Upper lobe of left lung (tissue), 6 donors: ENCODE data around the gene CENPU. TPM values are rescaled to one million over a fixed set of nuclear protein-coding genes. Genes with fewer than 3 reads are reported as not detected.

Experiments
- ATAC-seq, 2 donors: fragments of 200-7000 bp; cut with Tn5 transposase; one replicate each; pipeline ENCODE4 v1.9.1; 2022; ENCODE audit warnings: mild to moderate bottlenecking in 2 of 2, moderate library complexity in 2 of 2; ENCODE audit not compliant: low FRiP score in 2 of 2
- DNase-seq, 2 donors: peaks; one replicate each; pipeline ENCODE4 v3.0.0-alpha.2; 2019 to 2020
- H3K27ac ChIP-seq, 4 donors: fragments of 200-600 bp; sonication (generic); one replicate each; pipeline ENCODE4 v1.5.1; 2016 to 2019
- H3K27me3 ChIP-seq, 4 donors: fragments of 200-600 bp; sonication (generic); one replicate each; pipeline ENCODE4 v1.5.1; 2017 to 2019
- H3K36me3 ChIP-seq, 4 donors: fragments of 200-600 bp; sonication (generic); one replicate each; pipeline ENCODE4 v1.5.1; 2016 to 2019
- H3K4me1 ChIP-seq, 4 donors: fragments of 200-600 bp; sonication (generic); one replicate each; pipeline ENCODE4 v1.5.1; 2018 to 2019
- H3K4me3 ChIP-seq, 4 donors: fragments of 200-600 bp; sonication (generic); one replicate each; pipeline ENCODE4 v1.5.1; 2017 to 2019; ENCODE audit warnings: mild to moderate bottlenecking in 2 of 4, moderate library complexity in 1 of 4
- H3K9me3 ChIP-seq, 4 donors: fragments of 200-600 bp; sonication (generic); one replicate each; pipeline ENCODE4 v1.5.1; 2018 to 2019
- EP300 ChIP-seq, 4 donors: sonication (generic); formaldehyde crosslinking; IDR thresholded peaks; one replicate each; pipeline ENCODE4 v1.5.1; 2017; ENCODE audit warnings: antibody characterized with exemption in 4 of 4, control low read depth in 2 of 4
- POLR2A ChIP-seq, 4 donors: fragments of 450-650 bp; IDR thresholded peaks; one replicate each; pipeline ENCODE4 v1.5.1; 2016 to 2017; ENCODE audit warnings: antibody characterized with exemption in 4 of 4, mild to moderate bottlenecking in 2 of 4
- POLR2AphosphoS5 ChIP-seq, 2 donors: sonication (generic); formaldehyde crosslinking; IDR thresholded peaks; one replicate each; pipeline ENCODE4 v1.5.1; 2017; ENCODE audit warnings: antibody characterized with exemption in 2 of 2
- WGBS, 2 donors: methylation state at CpG; one replicate each; pipeline ENCODE4 v1.1.5; 2017 to 2018; 5-methylcytosine and 5-hydroxymethylcytosine counted together
- total RNA-seq, 6 donors: library from RNA; depleted of rRNA in 4 of 6; stranded (reverse); fragments of >200 nt in 4 of 6; gene quantifications; one replicate each; pipeline versions ENCODE4 v1.1.0 to v1.2.1, GENCODE V29; 2016 to 2021
- TF ChIP-seq, protein P1 (sequence below), 6 experiments: fragments of 450-650 bp in 4 of 6; fragments of 200-600 bp in 2 of 6; sonication (generic) in 2 of 6; IDR thresholded peaks; one replicate each; pipeline ENCODE4 v1.5.1; 2016 to 2019; ENCODE audit warnings: antibody characterized with exemption in 6 of 6
- donor health status: DM: no; HTN: no; CAD: no; lungs with moderate emphysema.
- donor health status: DM: no; HTN: yes; CAD: no; lungs with severe emphysema.

The CENPU gene
- total RNA-seq, 6 donors from 2014 or later: 0.44 to 5.5 (median 3.5) TPM; not detected in 1

DNA sequence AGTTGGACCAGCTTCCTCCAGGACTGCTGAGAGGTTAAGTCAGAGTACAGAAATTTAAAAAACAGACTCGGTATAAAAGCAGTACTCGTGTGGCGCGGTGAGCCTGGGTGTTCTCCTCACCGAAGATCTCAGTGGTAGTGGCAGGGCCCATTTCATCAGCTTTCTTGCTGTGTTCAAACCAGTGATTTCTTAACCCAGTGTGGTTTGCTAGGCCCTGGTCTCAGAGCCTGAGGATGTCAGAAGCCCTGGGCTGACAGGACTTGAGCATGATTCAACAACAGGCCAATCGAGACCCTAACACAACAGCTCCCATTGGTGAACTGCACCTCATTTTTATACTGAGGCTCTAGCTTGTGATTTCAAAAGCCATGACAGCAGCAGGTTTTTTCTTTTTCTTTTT is 61.2 kb downstream of the CENPU start:
- ATAC-seq: no peak
- Histone ChIP-seq H3K36me3 (peaks cover 0 to 45% (median 16%) of the 10 kb centered on the region in 4 donors), H3K4me1 (peaks cover 0 to 12% (median 6%) of the 10 kb centered on the region in 4 donors)

GRCh38 chr4:184671101-184671500 is 62.8 kb downstream of the CENPU start:
- H3K36me3 ChIP-seq: peaks cover 0 to 55% (median 19%) of the 10 kb centered on the region in 4 donors
- no peak for TF ChIP-seq POLR2A (IDR thresholded peaks at IDR 0.05)
- TF ChIP-seq EP300 (IDR thresholded peaks at IDR 0.05): no peak
- TF ChIP-seq, protein P1, sequence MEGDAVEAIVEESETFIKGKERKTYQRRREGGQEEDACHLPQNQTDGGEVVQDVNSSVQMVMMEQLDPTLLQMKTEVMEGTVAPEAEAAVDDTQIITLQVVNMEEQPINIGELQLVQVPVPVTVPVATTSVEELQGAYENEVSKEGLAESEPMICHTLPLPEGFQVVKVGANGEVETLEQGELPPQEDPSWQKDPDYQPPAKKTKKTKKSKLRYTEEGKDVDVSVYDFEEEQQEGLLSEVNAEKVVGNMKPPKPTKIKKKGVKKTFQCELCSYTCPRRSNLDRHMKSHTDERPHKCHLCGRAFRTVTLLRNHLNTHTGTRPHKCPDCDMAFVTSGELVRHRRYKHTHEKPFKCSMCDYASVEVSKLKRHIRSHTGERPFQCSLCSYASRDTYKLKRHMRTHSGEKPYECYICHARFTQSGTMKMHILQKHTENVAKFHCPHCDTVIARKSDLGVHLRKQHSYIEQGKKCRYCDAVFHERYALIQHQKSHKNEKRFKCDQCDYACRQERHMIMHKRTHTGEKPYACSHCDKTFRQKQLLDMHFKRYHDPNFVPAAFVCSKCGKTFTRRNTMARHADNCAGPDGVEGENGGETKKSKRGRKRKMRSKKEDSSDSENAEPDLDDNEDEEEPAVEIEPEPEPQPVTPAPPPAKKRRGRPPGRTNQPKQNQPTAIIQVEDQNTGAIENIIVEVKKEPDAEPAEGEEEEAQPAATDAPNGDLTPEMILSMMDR (IDR thresholded peaks at IDR 0.05): no peak
- no peak for TF ChIP-seq POLR2AphosphoS5 (IDR thresholded peaks at IDR 0.05)

More for the DNA sequence above, 61.2 kb downstream of the CENPU start:
- 86 to 93% methylated on average over 6 of the region's 6 CpGs for WGBS, 2 donors
- TF ChIP-seq, protein P1 (IDR thresholded peaks at IDR 0.05): no peak
- TF ChIP-seq EP300 (IDR thresholded peaks at IDR 0.05) (no peak), POLR2A (IDR thresholded peaks at IDR 0.05) (no peak), POLR2AphosphoS5 (IDR thresholded peaks at IDR 0.05) (no peak)
- H3K27ac ChIP-seq: no peak overlapping the region
- no peaks in the 10 kb centered on the region for H3K27me3 ChIP-seq
- no peaks in the 10 kb centered on the region for H3K9me3 ChIP-seq
- no peak overlapping the region for H3K4me3 ChIP-seq
- DNase-seq: no peak

GRCh38 chr4:184669251-184669650 is 64.6 kb downstream of the CENPU start:
- no peak for TF ChIP-seq POLR2A (IDR thresholded peaks at IDR 0.05)
- TF ChIP-seq, protein P1 (IDR thresholded peaks at IDR 0.05): no peak
- DNase-seq (no peak), ATAC-seq (no peak)
- Histone ChIP-seq H3K4me3 (no peak overlapping the region), H3K4me1 (peaks cover 0 to 12% (median 6%) of the 10 kb centered on the region in 4 donors), H3K9me3 (no peaks in the 10 kb centered on the region), H3K36me3 (peaks cover 0 to 53% (median 20%) of the 10 kb centered on the region in 4 donors), H3K27me3 (no peaks in the 10 kb centered on the region), H3K27ac (peak overlapping the region in 3 of 4 donors; percentile 28 to 52 (median 47))
- 88 to 92% methylated on average over 7 of the region's 7 CpGs for WGBS, 2 donors

More at GRCh38 chr4:184671101-184671500, 62.8 kb downstream of the CENPU start:
- no peak overlapping the region for H3K4me3 ChIP-seq
- 79 to 87% methylated on average over 9 of the region's 9 CpGs for WGBS, 2 donors
- DNase-seq: no peak
- H3K4me1 ChIP-seq: peaks cover 0 to 12% (median 6%) of the 10 kb centered on the region in 4 donors
- ATAC-seq: no peak
- H3K27ac ChIP-seq: no peak overlapping the region
- no peaks in the 10 kb centered on the region for H3K27me3 ChIP-seq
- no peaks in the 10 kb centered on the region for H3K9me3 ChIP-seq

DNA sequence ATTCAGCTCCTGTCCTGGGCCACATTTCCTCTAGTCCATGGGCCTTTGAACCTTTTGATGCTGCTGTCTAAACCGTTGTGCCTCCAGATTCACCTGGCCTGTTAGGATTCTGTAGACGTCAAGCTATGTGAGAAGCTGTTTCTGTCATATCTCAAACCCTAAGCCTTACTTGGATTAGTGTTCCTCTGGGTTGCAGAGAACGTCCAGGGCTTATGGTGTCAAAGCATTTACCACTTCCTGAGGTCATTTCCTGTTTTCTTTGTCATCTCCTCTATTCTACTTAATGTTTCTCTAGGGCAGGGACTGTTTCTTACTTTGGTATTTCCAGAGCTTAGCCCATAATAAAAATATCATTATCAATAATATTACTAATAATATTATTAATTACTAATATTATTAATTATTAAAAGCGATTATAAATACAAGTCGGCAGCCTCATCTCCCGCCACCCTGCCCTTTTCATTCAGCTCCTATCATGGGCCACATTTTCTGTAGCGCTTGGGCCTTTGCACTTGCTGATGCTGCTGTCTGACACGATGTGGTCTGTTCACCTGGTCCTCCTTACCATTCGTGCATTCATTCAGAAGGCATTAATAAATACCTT is 65.3 kb downstream of the CENPU start:
- WGBS, 2 donors: 75 to 81% methylated on average over 9 of the region's 9 CpGs
- peaks cover 0 to 49% (median 19%) of the 10 kb centered on the region in 4 donors for H3K36me3 ChIP-seq
- ATAC-seq: no peak
- no peaks in the 10 kb centered on the region for H3K9me3 ChIP-seq
- no peak overlapping the region for H3K4me3 ChIP-seq
- TF ChIP-seq, protein P1 (IDR thresholded peaks at IDR 0.05): no peak
- TF ChIP-seq EP300 (IDR thresholded peaks at IDR 0.05) (no peak), POLR2A (IDR thresholded peaks at IDR 0.05) (no peak), POLR2AphosphoS5 (IDR thresholded peaks at IDR 0.05) (no peak)
- H3K4me1 ChIP-seq: peaks cover 0 to 12% (median 6%) of the 10 kb centered on the region in 4 donors
- no peak for DNase-seq
- peak overlapping the region in 3 of 4 donors; percentile 28 to 70 (median 67) for H3K27ac ChIP-seq
- H3K27me3 ChIP-seq: no peaks in the 10 kb centered on the region

- no peak overlapping the region for H3K4me3 ChIP-seq
- H3K9me3 ChIP-seq: no peaks in the 10 kb centered on the region
- H3K36me3 ChIP-seq: peaks cover 0 to 44% (median 17%) of the 10 kb centered on the region in 4 donors
- DNase-seq: no peak
- no peak for ATAC-seq
- H3K4me1 ChIP-seq: peaks cover 0 to 12% (median 6%) of the 10 kb centered on the region in 4 donors
- peak overlapping the region in 3 of 4 donors; percentile 28 to 70 (median 67) for H3K27ac ChIP-seq
- no peaks in the 10 kb centered on the region for H3K27me3 ChIP-seq
- TF ChIP-seq POLR2A (IDR thresholded peaks at IDR 0.05) (no peak), POLR2AphosphoS5 (IDR thresholded peaks at IDR 0.05) (no peak), EP300 (IDR thresholded peaks at IDR 0.05) (no peak)
- TF ChIP-seq, protein P1 (IDR thresholded peaks at IDR 0.05): no peak
- WGBS, 2 donors: 89 to 93% methylated on average over 9 of the region's 9 CpGs
Measured at GRCh38 chr4:184668096-184668495, 65.8 kb downstream of the CENPU start.
